Limb (tissue), 2 donors: ENCODE measurements around the gene NFAM1.

Source experiments
- DNase-seq, 2 donors: peaks; one replicate each; pipeline ENCODE4 v3.0.0-alpha.2; 2016; ENCODE audit errors: extremely low spot score in 2 of 2

NFAM1 gene

GRCh38 chr22:42384506-42384905 lies 47.7 kb downstream of the NFAM1 start:
- no peak for DNase-seq

- DNase-seq, result no peak
Measured at GRCh38 chr22:42383851-42384417, 48.3 kb downstream of the NFAM1 start.

- DNase-seq, result no peak
Measured at GRCh38 chr22:42383287-42383686, 48.9 kb downstream of the NFAM1 start.

GRCh38 chr22:42380769-42381551 lies 51.2 kb downstream of the NFAM1 start:
- DNase-seq, result no peak

- DNase-seq, result no peak
Measured at GRCh38 chr22:42379966-42380537, 52.2 kb downstream of the NFAM1 start.

- peak; percentile 43 to 62 for DNase-seq
Measured at GRCh38 chr22:42376711-42377554, 55.3 kb downstream of the NFAM1 start.

- no peak for DNase-seq
Measured at GRCh38 chr22:42375982-42376381, 56.2 kb downstream of the NFAM1 start.

- DNase-seq, result no peak
Measured at GRCh38 chr22:42372976-42373375, 59.2 kb downstream of the NFAM1 start.

GRCh38 chr22:42371501-42371900 lies 60.7 kb downstream of the NFAM1 start:
- no peak for DNase-seq

- DNase-seq, result no peak
Measured at GRCh38 chr22:42371099-42371498, 61.1 kb downstream of the NFAM1 start.

GRCh38 chr22:42369250-42370041 lies 62.8 kb downstream of the NFAM1 start:
- DNase-seq, result peak; percentile 89 to 91

GRCh38 chr22:42368379-42369249 lies 63.6 kb downstream of the NFAM1 start:
- peak in 1 of 2 donors; percentile 59 for DNase-seq

- no peak for DNase-seq
Measured at GRCh38 chr22:42367980-42368378, 64.2 kb downstream of the NFAM1 start.

- DNase-seq, result no peak
Measured at GRCh38 chr22:42366806-42367581, 65.2 kb downstream of the NFAM1 start.

GRCh38 chr22:42365942-42366695 lies 66.1 kb downstream of the NFAM1 start:
- no peak for DNase-seq

GRCh38 chr22:42365111-42365865 lies 66.9 kb downstream of the NFAM1 start:
- DNase-seq, result peak; percentile 65 to 75

- DNase-seq, result peak in 1 of 2 donors; percentile 75
Measured at GRCh38 chr22:42364604-42365110, 67.5 kb downstream of the NFAM1 start.

GRCh38 chr22:42363892-42364291 lies 68.3 kb downstream of the NFAM1 start:
- DNase-seq, result no peak
